Measurements from ENCODE around the gene TBL1Y.

The TBL1Y gene

DNA sequence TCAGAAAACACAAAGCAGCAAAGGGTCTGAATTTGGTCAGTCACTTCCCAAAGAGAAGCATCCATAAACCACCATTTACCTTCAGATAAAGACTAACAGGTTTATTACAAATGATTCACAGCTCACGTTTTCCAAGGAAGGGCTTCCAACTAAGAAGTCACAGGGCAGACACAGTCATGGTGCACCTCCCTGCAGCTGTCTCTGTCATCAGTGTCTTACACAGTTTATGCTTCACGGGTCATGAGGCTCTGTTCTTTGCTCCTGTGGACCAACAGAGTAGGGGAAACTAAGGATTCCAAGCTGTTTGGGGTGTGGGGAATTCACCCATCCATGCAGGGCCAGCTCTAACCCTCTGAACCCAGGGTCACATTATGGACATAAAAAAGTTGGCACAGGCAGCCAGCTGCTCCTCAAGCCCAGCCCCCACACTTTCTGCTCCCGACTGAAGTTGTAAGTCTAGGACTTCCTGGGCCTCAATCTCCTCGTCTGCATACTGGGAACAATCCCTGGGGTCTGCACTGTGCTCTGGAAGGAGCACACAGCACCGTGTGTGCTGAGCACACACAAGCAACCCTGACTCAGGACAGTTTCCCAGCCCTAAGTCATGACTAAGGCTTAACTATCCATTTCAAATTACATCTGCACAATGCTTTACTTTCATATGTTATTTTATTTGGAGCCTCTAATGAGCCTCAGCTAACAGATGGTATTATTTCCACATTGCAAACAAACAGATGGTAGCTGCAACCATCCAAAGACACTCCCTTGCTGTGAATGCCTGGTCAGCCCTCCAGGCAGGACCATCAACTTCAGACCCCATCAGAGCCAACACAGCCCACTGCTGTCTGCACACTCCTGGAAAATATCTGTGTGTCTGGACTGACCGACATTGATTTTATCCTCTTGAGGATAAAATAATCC lies 214.9 kb downstream of the TBL1Y start:
- DNase-seq (ENCODE audit: low read depth): no peak
- TF ChIP-seq, protein P1, sequence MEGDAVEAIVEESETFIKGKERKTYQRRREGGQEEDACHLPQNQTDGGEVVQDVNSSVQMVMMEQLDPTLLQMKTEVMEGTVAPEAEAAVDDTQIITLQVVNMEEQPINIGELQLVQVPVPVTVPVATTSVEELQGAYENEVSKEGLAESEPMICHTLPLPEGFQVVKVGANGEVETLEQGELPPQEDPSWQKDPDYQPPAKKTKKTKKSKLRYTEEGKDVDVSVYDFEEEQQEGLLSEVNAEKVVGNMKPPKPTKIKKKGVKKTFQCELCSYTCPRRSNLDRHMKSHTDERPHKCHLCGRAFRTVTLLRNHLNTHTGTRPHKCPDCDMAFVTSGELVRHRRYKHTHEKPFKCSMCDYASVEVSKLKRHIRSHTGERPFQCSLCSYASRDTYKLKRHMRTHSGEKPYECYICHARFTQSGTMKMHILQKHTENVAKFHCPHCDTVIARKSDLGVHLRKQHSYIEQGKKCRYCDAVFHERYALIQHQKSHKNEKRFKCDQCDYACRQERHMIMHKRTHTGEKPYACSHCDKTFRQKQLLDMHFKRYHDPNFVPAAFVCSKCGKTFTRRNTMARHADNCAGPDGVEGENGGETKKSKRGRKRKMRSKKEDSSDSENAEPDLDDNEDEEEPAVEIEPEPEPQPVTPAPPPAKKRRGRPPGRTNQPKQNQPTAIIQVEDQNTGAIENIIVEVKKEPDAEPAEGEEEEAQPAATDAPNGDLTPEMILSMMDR (IDR thresholded peaks at IDR 0.05; ENCODE audit: control insufficient read depth, extremely low read depth, insufficient read depth): no peak
- no peak overlapping the region for H3K4me3 ChIP-seq (ENCODE audit: low read depth, low read length)

DNA sequence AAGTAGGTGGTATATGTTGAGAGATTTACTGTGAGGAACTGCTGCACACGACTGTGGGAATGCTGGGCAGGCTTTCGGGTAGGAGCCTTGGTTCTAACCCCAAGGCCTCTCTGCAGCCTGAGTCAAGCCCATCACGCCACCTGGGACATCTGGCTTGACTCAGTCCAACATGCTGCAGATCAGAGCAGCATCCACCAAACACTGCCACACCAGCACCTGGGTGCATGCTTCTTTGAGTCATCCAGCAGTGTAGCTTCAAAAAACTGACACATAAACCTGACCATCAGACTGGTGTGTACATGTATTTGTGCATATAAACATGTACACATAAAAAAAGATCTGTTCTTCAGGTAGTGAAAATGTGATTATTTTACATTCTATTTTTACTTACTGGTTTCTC lies 217.7 kb downstream of the TBL1Y start:
- no peak for DNase-seq (ENCODE audit: low read depth)
- no peak overlapping the region for H3K4me3 ChIP-seq (ENCODE audit: low read depth, low read length)
- TF ChIP-seq, protein P1 (IDR thresholded peaks at IDR 0.05; ENCODE audit: control insufficient read depth, extremely low read depth, insufficient read depth): no peak

Measured in LNCaP clone FGC (cell line).